Measurements from ENCODE around the gene CADPS.

CADPS gene

DNA sequence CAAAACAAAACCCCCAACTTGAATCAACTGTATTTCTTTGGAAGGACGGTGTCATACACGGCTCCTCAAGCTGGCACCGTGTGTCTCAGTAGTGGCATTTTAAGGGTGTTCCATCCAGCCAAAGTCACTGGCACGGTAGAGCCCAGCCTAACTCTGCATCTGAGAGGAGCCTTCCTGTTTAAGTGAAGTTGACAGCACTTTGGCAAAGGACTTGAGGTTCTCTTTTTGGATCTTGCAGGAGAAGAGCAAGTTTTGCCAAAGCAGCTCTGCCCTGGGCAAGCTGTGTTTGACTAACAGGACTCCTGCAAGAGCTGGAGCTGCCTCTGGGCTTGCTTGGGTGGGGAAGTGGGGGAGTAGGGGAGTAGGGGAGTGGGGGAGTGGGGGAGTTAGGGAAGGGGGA lies 392.3 kb downstream of the CADPS start:
- no peak for DNase-seq (ENCODE audit: extremely low read depth, insufficient read length)
- Histone ChIP-seq H3K36me3 (ENCODE audit: control insufficient read depth, insufficient read depth, low read length) (no peaks in the 10 kb centered on the region), H3K4me3 (replicated peaks; ENCODE audit: low read depth, low read length) (no peak overlapping the region), H3K27me3 (replicated peaks; ENCODE audit: control insufficient read depth, insufficient read depth, low read length) (no peaks in the 10 kb centered on the region)
- TF ChIP-seq, protein P1, sequence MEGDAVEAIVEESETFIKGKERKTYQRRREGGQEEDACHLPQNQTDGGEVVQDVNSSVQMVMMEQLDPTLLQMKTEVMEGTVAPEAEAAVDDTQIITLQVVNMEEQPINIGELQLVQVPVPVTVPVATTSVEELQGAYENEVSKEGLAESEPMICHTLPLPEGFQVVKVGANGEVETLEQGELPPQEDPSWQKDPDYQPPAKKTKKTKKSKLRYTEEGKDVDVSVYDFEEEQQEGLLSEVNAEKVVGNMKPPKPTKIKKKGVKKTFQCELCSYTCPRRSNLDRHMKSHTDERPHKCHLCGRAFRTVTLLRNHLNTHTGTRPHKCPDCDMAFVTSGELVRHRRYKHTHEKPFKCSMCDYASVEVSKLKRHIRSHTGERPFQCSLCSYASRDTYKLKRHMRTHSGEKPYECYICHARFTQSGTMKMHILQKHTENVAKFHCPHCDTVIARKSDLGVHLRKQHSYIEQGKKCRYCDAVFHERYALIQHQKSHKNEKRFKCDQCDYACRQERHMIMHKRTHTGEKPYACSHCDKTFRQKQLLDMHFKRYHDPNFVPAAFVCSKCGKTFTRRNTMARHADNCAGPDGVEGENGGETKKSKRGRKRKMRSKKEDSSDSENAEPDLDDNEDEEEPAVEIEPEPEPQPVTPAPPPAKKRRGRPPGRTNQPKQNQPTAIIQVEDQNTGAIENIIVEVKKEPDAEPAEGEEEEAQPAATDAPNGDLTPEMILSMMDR (IDR thresholded peaks at IDR 0.05; ENCODE audit: insufficient read depth, low read length, poor library complexity, severe bottlenecking): no peak

DNA sequence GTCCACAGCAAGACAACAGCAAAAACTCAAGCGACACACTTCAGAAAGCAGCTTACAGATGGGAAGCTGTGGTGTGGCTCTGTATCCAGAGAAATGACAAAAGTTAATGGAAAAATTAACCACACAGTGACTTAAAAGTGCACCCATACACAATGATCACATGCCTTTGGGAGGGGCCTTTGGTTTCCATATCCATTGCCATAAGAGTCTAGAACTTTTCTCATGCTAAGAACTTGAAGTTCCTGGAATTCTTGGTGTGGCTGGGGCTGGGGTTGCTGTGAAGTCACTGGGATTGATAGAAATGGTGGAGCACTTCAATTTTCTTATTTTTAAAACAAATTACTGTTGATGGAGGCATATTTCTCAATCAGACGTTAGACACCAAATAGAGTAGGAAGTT lies 393.3 kb downstream of the CADPS start:
- Histone ChIP-seq H3K27me3 (replicated peaks; ENCODE audit: control insufficient read depth, insufficient read depth, low read length) (no peaks in the 10 kb centered on the region), H3K36me3 (ENCODE audit: control insufficient read depth, insufficient read depth, low read length) (no peaks in the 10 kb centered on the region), H3K4me3 (replicated peaks; ENCODE audit: low read depth, low read length) (no peak overlapping the region)
- no peak for DNase-seq (ENCODE audit: extremely low read depth, insufficient read length)
- TF ChIP-seq, protein P1 (IDR thresholded peaks at IDR 0.05; ENCODE audit: insufficient read depth, low read length, poor library complexity, severe bottlenecking): no peak

DNA sequence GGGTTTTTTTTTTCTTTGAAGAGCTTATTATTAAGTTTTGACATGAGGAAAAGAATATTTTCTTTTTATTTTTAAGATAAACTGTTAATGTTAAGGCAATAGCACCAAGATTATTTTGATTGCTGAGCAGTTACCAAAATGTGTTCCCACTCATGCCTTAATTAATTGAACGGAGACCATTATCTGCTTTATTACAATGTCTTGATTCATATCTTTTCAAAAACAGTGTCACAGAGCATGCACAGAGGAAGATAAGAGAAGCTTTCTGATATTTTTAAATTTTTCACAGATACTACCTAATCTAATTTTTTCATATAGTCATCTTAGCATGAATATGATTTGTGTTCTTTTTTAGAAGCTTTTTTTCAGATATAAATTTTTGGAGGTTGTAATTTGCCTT lies 395.2 kb downstream of the CADPS start:
- Histone ChIP-seq H3K36me3 (ENCODE audit: control insufficient read depth, insufficient read depth, low read length) (no peaks in the 10 kb centered on the region), H3K27me3 (replicated peaks; ENCODE audit: control insufficient read depth, insufficient read depth, low read length) (no peaks in the 10 kb centered on the region), H3K4me3 (replicated peaks; ENCODE audit: low read depth, low read length) (no peak overlapping the region)
- TF ChIP-seq, protein P1 (IDR thresholded peaks at IDR 0.05; ENCODE audit: insufficient read depth, low read length, poor library complexity, severe bottlenecking): no peak
- DNase-seq (ENCODE audit: extremely low read depth, insufficient read length): no peak

DNA sequence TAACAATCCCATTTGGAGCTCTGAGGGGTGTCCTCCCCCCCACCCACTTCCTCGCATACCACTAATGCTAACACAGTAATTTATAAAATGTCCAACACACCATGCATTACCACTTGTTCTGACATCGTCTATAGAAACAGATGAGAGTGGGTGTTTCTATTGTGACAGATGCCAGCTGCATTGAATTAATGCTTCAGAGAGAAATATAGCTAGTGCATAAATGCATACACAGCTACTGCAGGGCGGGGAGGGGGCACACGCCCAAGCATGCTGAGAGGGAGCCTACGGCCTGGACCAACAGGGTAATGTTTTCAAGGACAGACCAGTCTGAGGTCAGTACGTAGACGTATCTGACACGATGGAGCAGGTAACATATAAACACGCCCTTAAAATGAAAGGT lies 395.9 kb downstream of the CADPS start:
- no peaks in the 10 kb centered on the region for H3K27me3 ChIP-seq (replicated peaks; ENCODE audit: control insufficient read depth, insufficient read depth, low read length)
- DNase-seq (ENCODE audit: extremely low read depth, insufficient read length): no peak
- no peaks in the 10 kb centered on the region for H3K36me3 ChIP-seq (ENCODE audit: control insufficient read depth, insufficient read depth, low read length)
- TF ChIP-seq, protein P1 (IDR thresholded peaks at IDR 0.05; ENCODE audit: insufficient read depth, low read length, poor library complexity, severe bottlenecking): no peak
- no peak overlapping the region for H3K4me3 ChIP-seq (replicated peaks; ENCODE audit: low read depth, low read length)

DNA sequence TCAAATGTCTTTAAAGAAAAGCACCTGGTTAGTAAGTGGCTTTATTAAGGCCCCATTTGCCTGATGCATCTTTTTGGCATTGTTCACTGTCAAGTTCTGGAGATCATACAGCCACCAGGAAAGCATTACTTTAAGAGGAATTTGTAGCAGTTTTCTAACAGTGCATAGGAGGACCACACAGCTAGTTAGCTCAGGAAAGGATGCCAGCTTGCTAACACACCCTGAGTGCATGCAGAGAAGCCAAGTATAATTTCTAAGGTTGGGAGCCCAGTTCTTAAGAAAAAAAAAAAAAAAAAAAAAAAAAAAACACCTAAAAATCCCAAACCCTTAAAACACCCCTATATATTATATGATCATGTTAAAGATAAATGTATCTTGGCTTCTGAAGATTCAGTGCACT lies 399.9 kb downstream of the CADPS start:
- H3K27me3 ChIP-seq (replicated peaks; ENCODE audit: control insufficient read depth, insufficient read depth, low read length): no peaks in the 10 kb centered on the region
- TF ChIP-seq, protein P1 (IDR thresholded peaks at IDR 0.05; ENCODE audit: insufficient read depth, low read length, poor library complexity, severe bottlenecking): no peak
- DNase-seq (ENCODE audit: extremely low read depth, insufficient read length): no peak
- no peaks in the 10 kb centered on the region for H3K36me3 ChIP-seq (ENCODE audit: control insufficient read depth, insufficient read depth, low read length)
- H3K4me3 ChIP-seq (replicated peaks; ENCODE audit: low read depth, low read length): no peak overlapping the region

Data from GM06990 (cell line).